ENCODE data around the gene CHST7. TPM values are rescaled to one million over a fixed set of nuclear protein-coding genes. Genes with fewer than 3 reads are reported as not detected.

Gene CHST7
- total RNA-seq, 4 donors from 2014 or later: 7.2 to 32.0 (median 9.1) TPM

GRCh38 chrX:46575586-46575985, 2.0 kb downstream of the CHST7 start:
- no peaks in the 10 kb centered on the region for H3K9me3 ChIP-seq
- TF ChIP-seq CTCF (IDR thresholded peaks at IDR 0.05) (no peak), POLR2A (IDR thresholded peaks at IDR 0.05) (no peak)
- peak overlapping the region; percentile 57 to 65 for H3K27ac ChIP-seq
- no peaks in the 10 kb centered on the region for H3K27me3 ChIP-seq
- H3K4me3 ChIP-seq: peak overlapping the region; percentile 34 to 53
- H3K4me1 ChIP-seq: no peaks in the 10 kb centered on the region
- DNase-seq: no peak
- H3K36me3 ChIP-seq: no peaks in the 10 kb centered on the region
- intact Hi-C loops (cut with DNase I; ENCODE audit: low total_unique reads): no loop called here

- peak overlapping the region; percentile 54 to 57 for H3K27ac ChIP-seq
- no peaks in the 10 kb centered on the region for H3K9me3 ChIP-seq
- no peaks in the 10 kb centered on the region for H3K27me3 ChIP-seq
- peak; percentile 31 to 54 for DNase-seq
- intact Hi-C loops (cut with DNase I; ENCODE audit: low total_unique reads): no loop called here
- no peaks in the 10 kb centered on the region for H3K4me1 ChIP-seq
- H3K4me3 ChIP-seq: peak overlapping the region in 1 of 2 donors; percentile 53
- no peaks in the 10 kb centered on the region for H3K36me3 ChIP-seq
- TF ChIP-seq CTCF (IDR thresholded peaks at IDR 0.05) (no peak), POLR2A (IDR thresholded peaks at IDR 0.05) (no peak)
These were observed 2.4 kb downstream of the CHST7 start for GRCh38 chrX:46575991-46576392.

- Histone ChIP-seq H3K9me3 (no peaks in the 10 kb centered on the region), H3K27me3 (no peaks in the 10 kb centered on the region), H3K4me3 (peak overlapping the region in 1 of 2 donors; percentile 53), H3K36me3 (no peaks in the 10 kb centered on the region), H3K4me1 (no peaks in the 10 kb centered on the region), H3K27ac (peak overlapping the region; percentile 54 to 57)
- no peak for TF ChIP-seq POLR2A (IDR thresholded peaks at IDR 0.05)
- TF ChIP-seq CTCF (IDR thresholded peaks at IDR 0.05): no peak
- peak; percentile 25 to 38 for DNase-seq
- intact Hi-C loops (cut with DNase I; ENCODE audit: low total_unique reads): no loop called here
These were observed 2.9 kb downstream of the CHST7 start for GRCh38 chrX:46576458-46576857.

GRCh38 chrX:46577221-46578005, 3.8 kb downstream of the CHST7 start:
- Histone ChIP-seq H3K27ac (peak overlapping the region in 1 of 2 donors; percentile 54), H3K4me1 (no peaks in the 10 kb centered on the region), H3K9me3 (no peaks in the 10 kb centered on the region), H3K36me3 (no peaks in the 10 kb centered on the region), H3K27me3 (no peaks in the 10 kb centered on the region), H3K4me3 (peak overlapping the region in 1 of 2 donors; percentile 53)
- TF ChIP-seq CTCF (IDR thresholded peaks at IDR 0.05) (no peak), POLR2A (IDR thresholded peaks at IDR 0.05) (no peak)
- intact Hi-C loops (cut with DNase I; ENCODE audit: low total_unique reads): no loop called here
- no peak for DNase-seq

GRCh38 chrX:46579250-46579649, 5.7 kb downstream of the CHST7 start:
- no peak for DNase-seq
- no peaks in the 10 kb centered on the region for H3K9me3 ChIP-seq
- no peaks in the 10 kb centered on the region for H3K36me3 ChIP-seq
- no peaks in the 10 kb centered on the region for H3K4me1 ChIP-seq
- H3K4me3 ChIP-seq: no peak overlapping the region
- TF ChIP-seq CTCF (IDR thresholded peaks at IDR 0.05): no peak
- TF ChIP-seq POLR2A (IDR thresholded peaks at IDR 0.05): no peak
- no peak overlapping the region for H3K27ac ChIP-seq
- H3K27me3 ChIP-seq: no peaks in the 10 kb centered on the region
- intact Hi-C loops (cut with DNase I; ENCODE audit: low total_unique reads): no loop called here

All from uterus (tissue), 4 donors.